GM18867 (cell line): ENCODE results near the gene TBC1D14.

Experiments used
- ATAC-seq: cut with Tn5 transposase; IDR thresholded peaks from one replicate; pipeline ENCODE4 v1.9.1; 2021; ENCODE audit warnings: mild to moderate bottlenecking, moderate library complexity; ENCODE audit not compliant: unreplicated experiment

Gene TBC1D14, protein sequence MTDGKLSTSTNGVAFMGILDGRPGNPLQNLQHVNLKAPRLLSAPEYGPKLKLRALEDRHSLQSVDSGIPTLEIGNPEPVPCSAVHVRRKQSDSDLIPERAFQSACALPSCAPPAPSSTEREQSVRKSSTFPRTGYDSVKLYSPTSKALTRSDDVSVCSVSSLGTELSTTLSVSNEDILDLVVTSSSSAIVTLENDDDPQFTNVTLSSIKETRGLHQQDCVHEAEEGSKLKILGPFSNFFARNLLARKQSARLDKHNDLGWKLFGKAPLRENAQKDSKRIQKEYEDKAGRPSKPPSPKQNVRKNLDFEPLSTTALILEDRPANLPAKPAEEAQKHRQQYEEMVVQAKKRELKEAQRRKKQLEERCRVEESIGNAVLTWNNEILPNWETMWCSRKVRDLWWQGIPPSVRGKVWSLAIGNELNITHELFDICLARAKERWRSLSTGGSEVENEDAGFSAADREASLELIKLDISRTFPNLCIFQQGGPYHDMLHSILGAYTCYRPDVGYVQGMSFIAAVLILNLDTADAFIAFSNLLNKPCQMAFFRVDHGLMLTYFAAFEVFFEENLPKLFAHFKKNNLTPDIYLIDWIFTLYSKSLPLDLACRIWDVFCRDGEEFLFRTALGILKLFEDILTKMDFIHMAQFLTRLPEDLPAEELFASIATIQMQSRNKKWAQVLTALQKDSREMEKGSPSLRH

DNA sequence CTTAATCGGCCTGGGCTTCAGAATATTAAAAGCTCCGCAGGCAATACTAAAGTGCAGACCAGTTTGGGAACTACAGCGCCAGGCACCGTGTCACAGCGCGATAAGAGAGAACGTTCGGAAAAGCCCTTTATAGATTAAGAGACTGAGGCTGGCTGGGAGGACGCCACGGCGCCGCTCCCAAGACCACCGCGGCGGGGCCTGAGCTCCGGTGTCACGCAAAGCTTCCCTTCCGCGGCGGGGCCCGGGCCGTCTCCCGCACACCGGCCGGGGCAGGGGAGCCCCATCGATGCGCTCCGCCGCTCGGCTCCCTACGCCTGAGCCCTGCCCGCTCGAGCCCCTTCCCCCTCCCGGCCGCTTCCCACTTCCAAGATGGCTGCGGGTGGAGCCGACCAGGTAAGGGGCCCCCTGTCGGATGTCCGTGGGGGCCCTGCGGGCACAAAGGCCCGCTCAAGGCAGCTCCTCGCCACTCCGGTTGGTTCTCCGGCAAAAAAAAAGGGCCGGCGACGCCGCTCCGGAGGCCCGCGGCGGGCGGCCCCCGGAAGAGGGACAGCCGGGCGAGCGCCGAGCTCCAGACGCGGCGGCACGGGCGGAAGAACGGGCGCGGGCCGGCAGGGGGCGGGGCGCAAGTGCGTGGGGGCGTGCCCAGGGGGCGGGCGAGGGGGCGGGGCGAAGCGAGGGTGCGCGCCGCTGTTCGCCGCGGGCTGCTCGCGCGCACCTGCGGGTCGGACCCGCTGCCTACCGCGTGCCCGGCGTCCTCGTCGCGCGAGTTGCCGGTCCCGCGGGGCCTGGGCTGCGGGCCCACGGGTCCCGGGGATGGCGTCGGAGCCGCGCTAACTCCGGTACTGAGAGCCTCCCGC lies at the start of gene TBC1D14:
TSS of gene TBC1D14 (plus strand) at position 714 of the 857 bp plus-strand sequence. CDS start 13,564 bp downstream, outside the sequence.
- peak; percentile 87 for ATAC-seq

DNA sequence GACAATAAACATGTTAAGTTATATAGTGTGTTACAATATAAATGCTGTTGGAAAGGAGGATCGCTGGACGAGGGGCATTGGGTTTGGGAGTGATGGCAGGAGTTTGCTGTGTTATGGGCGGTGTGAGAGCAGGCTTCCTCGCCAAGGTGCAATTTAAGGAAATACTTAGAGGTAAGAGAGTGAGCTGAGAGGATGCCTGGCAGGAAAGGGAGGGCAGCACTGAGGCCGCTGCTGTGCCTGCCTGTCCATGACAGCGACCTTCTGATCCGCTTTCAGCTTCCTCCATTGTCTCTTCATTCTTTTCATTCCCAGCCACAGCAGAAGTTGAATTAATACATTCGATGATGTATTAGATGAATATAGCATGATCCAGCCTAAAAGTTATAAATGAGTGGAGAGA lies 41.2 kb upstream of the TBC1D14 start:
- ATAC-seq, result no peak

DNA sequence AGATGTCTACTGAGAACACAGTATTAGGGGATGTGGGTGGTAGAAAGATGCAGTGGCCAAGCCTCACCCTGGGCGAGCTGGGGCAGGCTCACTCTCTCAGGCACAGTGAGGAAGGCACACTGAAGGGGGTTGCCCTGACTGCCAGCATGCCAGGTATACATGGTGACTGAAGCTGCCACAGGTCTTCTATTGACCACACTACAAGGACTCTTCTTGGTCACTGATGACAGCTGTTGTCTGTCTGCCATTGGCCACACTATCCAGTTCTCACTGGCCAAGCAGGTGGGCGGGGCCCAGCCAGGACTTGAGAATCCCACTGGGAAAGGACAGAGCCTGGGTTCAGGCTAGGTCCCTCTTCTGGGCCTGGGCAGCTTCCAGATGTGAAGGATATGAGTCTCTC lies 39.7 kb upstream of the TBC1D14 start:
- no peak for ATAC-seq

DNA sequence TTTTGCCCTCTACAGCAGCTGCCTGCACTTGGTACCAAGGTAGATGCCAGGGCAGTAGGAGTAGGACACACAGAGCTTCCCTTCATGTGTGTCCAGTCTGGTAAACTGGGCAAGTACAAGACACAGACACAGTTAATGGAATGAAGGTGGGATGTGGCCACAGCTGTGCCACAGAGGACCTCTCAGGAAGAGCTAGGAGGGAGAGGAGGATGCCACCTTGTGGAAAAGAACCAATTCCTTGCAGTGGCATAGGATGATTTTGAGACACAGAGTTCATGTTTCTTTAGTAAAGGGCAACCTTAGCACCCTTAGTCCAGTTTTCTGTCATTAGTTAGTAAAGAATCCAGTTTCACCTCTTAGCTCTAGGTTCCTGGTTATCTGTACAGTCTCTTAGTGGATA lies 36.3 kb upstream of the TBC1D14 start:
- no peak for ATAC-seq

DNA sequence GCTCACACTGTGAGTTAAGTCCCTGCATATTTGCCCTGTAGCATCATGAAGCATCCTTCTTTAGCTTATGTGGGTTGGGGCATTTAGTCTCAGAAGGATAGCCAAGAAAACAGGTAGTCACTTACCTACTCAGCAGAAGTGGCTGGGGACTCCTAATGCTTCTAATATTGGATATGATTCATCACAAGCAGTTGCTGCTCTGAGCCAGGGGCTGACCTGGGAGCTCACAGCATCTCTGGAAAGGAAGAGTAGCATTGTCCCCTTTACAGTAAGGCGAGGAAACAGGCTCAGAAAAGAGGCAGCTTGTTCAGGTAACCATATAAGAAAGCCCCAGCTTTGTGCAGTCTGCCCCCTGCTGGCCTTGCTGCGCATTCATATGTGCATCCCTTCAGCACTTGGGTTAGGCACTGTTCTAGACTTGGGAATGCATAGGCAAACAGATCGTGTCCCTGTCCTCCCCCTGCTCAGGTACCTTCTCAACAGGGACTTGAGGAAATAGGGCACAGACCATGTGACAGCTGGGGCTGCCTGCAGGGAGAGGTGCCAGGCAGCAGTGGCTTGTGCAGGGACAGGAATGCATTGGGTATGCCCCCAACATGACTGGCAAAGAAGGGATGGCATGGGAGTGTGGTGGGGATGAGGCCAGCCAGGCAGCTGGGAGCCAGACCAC lies 35.7 kb upstream of the TBC1D14 start:
- ATAC-seq, result peak; percentile 67

DNA sequence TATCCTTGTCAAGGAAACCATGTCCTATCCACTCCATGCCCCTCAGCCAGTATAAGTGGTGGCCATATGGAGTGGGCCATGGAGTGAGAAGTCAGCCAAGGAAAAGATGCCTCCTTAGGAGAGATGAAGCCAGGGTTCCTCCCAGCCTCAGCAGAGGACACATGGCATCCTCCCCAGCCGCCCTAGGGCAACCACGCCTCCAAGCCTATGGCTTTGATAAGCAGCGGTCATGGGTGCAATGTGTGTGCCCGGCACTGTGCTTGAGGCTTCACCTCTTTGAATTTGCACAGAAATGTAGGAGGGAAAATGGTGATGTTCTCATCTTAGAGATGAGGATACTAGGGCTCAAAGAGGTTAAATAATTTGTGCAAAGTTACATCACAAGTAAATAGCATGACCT lies 34.6 kb upstream of the TBC1D14 start:
- ATAC-seq, result no peak

DNA sequence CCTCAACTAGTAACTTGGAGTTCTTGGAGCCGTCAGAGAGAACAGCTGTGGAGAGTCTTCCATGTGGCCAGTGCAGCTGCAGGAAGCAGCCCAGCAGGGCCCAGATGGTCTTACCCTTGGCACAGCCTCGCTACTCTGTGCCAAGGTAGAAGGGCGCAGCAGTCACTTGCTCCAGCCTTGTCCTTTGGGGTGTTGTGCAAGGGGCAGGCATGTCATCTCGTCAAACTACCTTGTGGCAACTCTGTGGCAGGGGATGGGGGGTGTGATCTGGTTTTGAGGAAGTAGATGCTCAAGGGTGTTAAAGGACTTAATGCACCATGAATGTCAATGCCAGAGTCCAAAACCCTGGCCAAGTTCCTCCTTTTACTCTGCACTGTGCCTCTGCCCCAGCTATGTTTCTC lies 34.2 kb upstream of the TBC1D14 start:
- ATAC-seq, result no peak

DNA sequence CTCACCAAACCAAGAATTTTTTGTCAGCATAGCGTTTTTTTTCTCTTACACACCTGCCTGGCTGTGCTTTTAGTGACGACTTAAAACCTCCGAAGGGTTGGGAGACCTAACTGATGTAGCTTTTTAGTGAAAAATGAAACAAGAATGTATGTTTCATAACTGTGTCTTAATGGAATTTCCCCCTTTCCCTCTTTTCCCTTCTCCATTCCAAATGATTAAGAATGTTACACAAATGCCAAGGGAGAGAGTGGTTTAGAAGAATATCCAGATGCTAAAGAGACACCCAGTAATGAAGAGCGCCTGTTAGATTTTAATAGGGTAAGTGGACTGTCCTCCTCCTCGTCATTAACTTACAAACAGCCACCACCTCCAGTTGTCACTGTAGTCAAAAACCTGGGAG lies 33.2 kb upstream of the TBC1D14 start:
- ATAC-seq, result no peak

DNA sequence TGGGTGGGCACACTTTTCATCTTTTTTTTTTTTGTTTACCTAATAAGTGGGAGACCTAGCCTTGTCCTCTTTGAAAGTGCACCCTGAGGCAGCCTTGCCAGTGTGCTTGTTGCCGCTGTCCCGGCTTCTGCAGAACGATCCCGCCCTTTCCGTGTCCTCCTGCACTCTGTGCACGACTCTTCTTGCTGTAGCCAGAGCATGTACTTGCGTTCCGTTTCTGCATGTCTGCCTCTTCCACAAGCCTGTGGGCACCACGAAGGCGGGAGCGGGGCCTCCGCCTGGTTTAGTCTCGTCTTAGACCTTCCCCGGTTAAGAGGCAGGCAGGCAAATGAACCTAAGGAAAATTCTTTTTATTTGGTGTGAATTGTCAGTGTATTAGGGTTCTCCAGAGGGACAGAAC lies 32.6 kb upstream of the TBC1D14 start:
- ATAC-seq, result no peak

DNA sequence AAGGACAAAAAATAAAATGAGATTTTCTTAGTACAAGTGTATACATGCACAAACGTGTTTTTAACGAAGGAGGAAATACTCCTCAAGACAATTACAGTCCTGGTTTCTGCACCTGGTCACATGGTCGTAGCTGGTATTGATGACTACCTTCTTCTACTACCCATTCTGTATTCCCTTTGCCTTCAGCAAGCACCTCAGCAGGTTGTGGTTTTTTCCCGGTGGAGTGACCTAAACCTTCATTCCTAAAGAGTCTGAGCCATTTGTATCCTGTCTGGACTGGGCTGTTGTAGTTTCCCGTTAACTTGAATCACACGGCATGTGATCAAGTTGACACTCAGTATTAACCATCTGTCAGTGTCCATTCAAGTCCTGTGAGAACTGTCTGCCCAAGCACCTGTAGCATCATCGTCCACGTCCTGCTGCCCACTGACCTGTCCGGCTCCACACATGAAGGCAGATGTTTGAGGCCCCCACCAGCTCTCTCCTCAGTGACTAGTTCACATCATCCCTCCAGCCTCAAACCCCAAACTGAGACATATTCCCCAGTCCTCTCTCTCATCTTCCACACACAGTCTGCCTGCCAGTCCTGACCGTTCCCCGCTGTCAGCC lies 31.1 kb upstream of the TBC1D14 start:
- ATAC-seq, result no peak

DNA sequence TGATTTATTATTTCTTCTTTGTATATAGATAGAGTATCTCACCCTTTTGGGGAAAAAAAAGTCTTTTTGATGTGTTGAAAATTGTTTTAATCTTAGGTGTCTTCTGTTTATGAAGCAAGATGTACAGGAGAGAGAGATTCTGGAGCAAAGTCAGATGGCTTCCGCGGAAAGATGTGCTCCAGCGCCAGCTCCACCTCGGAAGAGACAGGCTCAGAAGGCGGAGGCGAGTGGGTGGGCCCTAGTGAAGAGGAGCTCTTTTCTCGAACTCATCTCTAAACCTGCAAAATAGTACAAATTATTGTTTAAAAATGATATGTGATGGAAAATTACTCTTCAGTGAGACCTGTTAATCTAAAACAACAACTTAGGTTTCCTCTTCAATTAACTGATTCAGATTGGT lies 28.9 kb upstream of the TBC1D14 start:
- no peak for ATAC-seq

DNA sequence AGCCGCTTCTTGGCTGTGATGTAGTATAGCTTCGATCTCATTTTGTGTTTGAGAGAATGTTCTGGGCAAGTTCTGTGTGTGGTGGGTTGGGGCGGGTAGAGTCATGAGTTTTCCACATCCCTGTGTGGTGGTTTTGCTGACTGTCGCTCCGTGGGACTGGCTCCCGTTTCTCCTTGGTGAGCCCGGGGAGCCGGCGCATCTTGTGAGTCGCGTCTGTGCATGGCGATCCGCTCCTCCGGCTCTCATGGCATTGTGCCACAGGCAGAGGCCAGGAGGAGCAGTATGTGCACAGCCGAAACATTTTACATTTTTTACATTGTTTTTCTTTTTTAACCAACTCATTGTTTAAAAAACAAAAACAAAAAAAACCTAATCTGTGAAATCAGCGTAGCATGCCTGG lies 27.7 kb upstream of the TBC1D14 start:
- ATAC-seq, result no peak

DNA sequence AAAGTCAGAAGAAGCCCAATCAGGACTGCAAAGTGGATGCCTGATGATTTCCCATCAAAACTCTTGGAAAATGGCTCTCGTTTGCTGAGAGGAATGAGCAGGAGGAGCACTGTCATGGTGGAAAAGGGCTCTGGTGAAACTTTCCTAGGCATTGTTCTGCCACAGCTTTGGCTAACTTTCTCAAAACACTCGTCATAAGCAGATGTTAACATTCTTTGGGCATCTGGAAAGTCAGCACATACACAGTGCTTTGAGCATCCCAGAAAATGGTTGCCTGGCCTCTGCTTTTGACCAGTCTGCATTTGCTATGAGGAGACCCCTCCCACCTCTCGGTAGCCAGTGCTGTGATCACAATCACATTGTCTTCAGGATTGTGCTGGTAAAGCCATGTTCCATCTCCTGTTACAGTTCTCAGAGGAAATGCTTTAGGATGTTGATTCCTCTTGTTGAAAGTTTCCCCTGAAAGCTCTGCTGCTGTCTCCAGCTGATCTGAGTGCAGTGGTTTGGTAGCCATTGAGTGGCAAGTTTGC lies 25.2 kb upstream of the TBC1D14 start:
- no peak for ATAC-seq

DNA sequence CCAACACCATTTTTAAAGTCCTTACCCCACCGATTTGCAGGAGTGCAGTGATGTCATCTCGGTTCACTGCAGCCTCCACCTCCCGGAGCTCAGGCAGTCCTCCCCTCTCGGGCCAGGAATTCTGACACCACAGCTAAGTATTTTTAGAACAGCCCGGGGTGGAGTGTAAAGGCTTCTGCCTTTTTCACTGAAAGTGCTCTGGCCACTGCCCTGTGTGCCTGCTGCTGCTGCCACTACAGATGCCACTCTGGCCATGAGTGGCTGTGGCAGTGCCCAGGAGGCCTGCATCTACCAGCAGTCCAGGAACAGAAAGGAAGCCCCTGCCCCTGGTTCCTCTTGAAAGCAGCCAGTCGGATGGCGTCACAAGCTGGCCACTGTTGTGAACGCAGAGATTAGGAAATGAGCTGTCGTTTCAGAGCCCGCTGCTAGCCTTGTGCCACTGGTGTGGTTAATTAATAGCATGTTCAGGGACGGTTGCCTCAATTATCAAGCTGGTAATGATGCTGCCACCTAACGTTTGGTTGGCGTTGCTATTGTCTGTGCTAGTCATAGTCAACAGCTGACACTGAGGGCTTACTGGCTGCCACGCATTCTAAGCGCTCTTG lies 23.6 kb upstream of the TBC1D14 start:
- peak; percentile 59 for ATAC-seq

DNA sequence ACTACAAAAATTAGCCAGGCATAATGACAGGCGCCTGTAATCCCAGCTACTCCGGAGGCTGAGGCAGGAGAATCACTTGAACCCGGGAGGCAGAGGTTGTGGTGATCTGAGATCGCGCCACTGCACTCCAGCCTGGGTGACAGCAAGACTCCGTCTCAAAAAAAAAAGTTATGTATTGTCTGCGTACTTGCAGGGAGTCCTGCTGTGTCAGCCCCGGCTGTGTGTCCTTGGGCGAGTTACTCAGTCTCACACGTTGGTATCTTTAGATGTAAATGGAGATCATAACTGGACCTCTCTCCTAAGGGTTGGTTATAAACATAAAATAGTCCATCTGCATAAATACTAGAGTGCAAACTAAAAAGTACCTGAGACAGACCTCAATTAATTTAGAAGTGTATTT lies 22.7 kb upstream of the TBC1D14 start:
- ATAC-seq, result no peak

DNA sequence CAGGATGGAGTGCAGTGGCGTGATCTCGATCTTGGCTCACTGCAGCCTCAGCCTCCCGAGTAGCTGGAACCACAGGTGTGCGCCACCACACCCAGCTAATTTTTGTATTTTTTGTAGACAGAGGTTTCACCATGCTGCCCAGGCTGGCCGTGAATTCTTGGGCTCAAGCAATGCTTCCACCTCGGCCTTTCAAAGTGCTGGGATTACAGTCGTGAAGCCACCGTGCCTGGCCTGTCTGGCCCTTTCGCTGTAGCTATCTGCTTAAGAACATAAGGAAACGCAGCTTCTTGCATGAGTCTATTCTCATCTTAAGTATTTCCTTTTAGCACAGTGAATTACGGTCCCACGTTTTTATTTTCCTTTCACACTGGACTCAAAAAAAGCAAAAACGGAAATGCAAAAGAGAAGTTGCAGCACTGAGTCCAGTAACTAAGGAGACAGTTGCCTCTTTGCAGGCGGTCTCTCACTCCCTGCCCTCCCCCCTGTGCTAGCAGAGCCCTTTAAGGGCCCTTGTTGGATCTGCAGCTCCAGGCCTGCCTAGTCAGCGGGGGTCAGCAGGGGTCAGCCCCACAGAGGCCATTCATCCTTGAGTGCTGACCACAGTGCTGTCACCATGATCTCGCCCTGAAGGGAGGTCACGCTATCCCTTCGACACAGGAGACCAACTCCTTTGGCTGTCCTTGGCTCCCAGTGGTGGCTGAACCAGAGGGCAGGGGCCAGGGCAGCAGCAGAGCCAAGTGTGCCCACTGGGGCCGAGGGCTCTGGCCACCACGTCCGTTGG lies 21.8 kb upstream of the TBC1D14 start:
- no peak for ATAC-seq

DNA sequence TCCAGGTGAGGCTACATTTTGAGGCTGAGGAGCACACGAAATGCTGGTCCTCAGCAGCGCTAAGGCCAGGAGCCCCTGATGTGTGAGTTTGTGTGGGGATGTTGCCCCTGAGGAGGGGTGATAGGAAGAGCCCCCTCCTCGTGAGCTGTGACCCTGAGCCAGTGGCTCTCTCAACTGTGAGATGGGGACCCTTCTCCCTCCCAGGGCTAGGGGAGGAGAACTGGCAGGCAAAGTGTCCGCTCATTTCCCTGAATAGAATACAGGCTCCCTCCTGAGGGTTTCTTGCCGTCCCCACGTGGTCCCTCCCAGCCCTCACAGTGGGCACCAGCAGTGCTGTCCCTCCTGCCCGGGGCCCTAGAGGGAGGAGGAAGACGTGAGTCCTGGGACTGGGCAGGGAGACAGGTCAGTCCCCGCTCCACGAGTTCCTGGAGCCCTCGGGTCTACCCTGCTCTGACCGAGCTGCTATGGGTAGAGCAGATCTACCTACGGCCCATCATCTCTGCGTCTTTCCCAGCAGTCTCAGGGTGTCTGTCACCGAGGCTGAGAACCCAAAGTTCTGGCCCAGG lies 21.0 kb upstream of the TBC1D14 start:
- ATAC-seq, result no peak

DNA sequence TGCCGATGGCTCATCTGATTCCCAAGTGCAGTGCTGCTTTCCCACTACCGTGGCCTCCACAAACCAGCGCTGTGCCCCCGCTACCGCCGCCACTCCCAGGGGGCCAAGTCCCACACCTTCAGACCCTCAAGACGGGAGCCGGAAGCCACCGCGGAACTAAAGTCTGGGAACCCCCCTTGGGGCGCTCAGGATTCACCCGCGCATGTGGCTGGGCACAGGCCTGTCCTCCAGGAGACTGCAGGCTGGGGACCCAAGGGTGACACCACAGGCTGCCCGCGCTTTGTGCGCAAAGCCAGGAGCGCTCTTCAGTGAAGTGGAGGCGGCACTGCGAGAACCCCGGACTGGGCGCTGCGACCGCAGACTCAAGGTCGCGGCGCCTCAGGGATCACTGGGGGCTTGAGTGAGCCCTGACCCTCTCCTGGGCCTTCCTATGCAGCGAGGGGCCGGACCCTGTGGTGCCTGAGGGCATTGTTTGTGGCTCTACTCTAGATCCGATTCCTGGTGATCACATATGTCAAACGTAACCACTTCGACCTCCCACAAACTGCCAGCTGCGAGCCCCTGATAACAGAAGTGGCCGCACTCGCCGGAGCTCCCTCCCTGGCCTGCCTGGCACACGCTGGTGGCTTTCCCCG lies 20.4 kb upstream of the TBC1D14 start:
- no peak for ATAC-seq
